MM.1S (cell line): ENCODE results near the gene UTP11.

ENCODE experiments used
- CTCF ChIP-seq: fragments of 300-600 bp; sonication (generic); IDR thresholded peaks from 2 replicates; pipeline ENCODE4 v1.5.1; 2016; ENCODE audit warnings: antibody characterized with exemption, low read length, mixed read lengths
- EZH2 ChIP-seq: fragments of 300-600 bp; sonication (generic); optimal IDR thresholded peaks from 2 replicates; pipeline ENCODE3; 2017; ENCODE audit warnings: low read depth, mild to moderate bottlenecking, antibody characterized with exemption, low read length, mixed read lengths
- EZH2phosphoT487 ChIP-seq: fragments of 300-600 bp; sonication (generic); IDR thresholded peaks from 2 replicates; pipeline ENCODE4 v1.6.1; 2018; ENCODE audit warnings: antibody characterized with exemption, low read length

GRCh38 chr1:38037221-38037939 lies 24.8 kb downstream of the UTP11 start:
- TF ChIP-seq CTCF (no peak; the same call in 1 of the 2 replicates), EZH2phosphoT487 (no peak), EZH2 (no peak)
